BE2C (cell line): ENCODE results near the gene CSF2.

Experiments used
- DNase-seq: peaks from one replicate; pipeline ENCODE4 v3.0.0-alpha.2; 2020
- H3K27me3 ChIP-seq: fragments of 250-450 bp; sonication (Bioruptor Pico); 2 replicates; pipeline ENCODE4 v1.5.1; 2020; ENCODE audit warnings: mild to moderate bottlenecking
- H3K36me3 ChIP-seq: fragments of 250-450 bp; sonication (Bioruptor Pico); 2 replicates; pipeline ENCODE4 v1.5.1; 2020; ENCODE audit warnings: mild to moderate bottlenecking
- H3K4me1 ChIP-seq: fragments of 250-450 bp; sonication (Bioruptor Pico); 2 replicates; pipeline ENCODE4 v1.5.1; 2020
- H3K4me3 ChIP-seq: 2 replicates; pipeline ENCODE4 v1.5.1; 2011; ENCODE audit warnings: low read depth, low read length
- H3K9me3 ChIP-seq: fragments of 250-450 bp; sonication (Bioruptor Pico); 2 replicates; pipeline ENCODE4 v1.5.1; 2020
- TF ChIP-seq, protein P1 (sequence below): IDR thresholded peaks from 2 replicates; pipeline ENCODE4 v1.5.1; 2012; ENCODE audit warnings: mild to moderate bottlenecking, low read depth, low read length

Gene CSF2

GRCh38 chr5:132087176-132087575 is 13.6 kb downstream of the CSF2 start:
- Histone ChIP-seq H3K4me1 (peaks cover 41% of the 10 kb centered on the region), H3K4me3 (no peak overlapping the region), H3K9me3 (no peaks in the 10 kb centered on the region; the same call in 1 of the 2 replicates), H3K36me3 (no peaks in the 10 kb centered on the region), H3K27me3 (no peaks in the 10 kb centered on the region)
- TF ChIP-seq, protein P1, sequence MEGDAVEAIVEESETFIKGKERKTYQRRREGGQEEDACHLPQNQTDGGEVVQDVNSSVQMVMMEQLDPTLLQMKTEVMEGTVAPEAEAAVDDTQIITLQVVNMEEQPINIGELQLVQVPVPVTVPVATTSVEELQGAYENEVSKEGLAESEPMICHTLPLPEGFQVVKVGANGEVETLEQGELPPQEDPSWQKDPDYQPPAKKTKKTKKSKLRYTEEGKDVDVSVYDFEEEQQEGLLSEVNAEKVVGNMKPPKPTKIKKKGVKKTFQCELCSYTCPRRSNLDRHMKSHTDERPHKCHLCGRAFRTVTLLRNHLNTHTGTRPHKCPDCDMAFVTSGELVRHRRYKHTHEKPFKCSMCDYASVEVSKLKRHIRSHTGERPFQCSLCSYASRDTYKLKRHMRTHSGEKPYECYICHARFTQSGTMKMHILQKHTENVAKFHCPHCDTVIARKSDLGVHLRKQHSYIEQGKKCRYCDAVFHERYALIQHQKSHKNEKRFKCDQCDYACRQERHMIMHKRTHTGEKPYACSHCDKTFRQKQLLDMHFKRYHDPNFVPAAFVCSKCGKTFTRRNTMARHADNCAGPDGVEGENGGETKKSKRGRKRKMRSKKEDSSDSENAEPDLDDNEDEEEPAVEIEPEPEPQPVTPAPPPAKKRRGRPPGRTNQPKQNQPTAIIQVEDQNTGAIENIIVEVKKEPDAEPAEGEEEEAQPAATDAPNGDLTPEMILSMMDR = no peak
- DNase-seq = peak; percentile 68

GRCh38 chr5:132087661-132088060 is 14.1 kb downstream of the CSF2 start:
- TF ChIP-seq, protein P1 = no peak
- no peaks in the 10 kb centered on the region for H3K36me3 ChIP-seq
- DNase-seq = no peak
- no peak overlapping the region for H3K4me3 ChIP-seq
- no peaks in the 10 kb centered on the region; the same call in 1 of the 2 replicates for H3K9me3 ChIP-seq
- H3K4me1 ChIP-seq = peaks cover 41% of the 10 kb centered on the region
- no peaks in the 10 kb centered on the region for H3K27me3 ChIP-seq

DNA sequence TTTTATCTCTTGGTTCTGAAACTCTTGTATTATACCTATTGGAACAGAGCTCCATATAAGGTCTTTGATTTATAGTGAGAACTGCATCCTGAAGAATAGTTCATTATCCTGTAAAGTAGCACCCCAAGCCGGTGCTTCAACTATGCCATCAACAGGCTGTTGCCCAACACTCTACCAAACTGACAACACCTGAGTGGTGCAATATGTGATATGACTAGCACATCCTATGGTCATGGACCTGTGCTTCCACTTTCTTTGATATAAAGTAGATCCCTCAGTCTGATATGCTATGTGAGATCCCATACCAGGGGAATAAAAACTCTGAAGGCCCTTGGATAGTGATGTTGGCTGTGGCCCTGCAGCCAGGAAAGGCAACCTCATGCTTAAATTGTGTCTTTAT is 15.8 kb downstream of the CSF2 start:
- Histone ChIP-seq H3K4me1 (peaks cover 41% of the 10 kb centered on the region), H3K36me3 (no peaks in the 10 kb centered on the region), H3K9me3 (no peaks in the 10 kb centered on the region; the same call in 1 of the 2 replicates), H3K27me3 (no peaks in the 10 kb centered on the region), H3K4me3 (no peak overlapping the region)
- no peak for DNase-seq
- TF ChIP-seq, protein P1 = no peak

DNA sequence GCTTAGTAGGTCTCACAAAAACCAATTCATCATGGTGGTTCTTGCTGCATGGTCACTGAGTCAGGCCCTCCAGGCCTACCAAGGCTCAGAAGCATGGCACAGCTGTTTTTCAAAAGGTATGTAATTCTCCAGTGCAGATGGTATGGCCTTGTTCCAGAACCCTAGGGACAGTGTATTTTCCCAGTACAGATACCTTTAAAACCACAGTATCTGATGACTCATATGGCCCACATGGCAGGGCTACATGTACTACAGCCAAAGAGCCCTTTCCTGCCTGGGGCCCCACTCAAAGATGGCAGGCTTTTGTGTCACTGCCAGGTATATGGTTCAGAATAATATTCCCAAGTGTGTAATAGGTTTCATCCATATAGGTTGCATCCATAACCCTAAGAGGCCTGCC is 16.5 kb downstream of the CSF2 start:
- Histone ChIP-seq H3K4me3 (no peak overlapping the region), H3K4me1 (peaks cover 41% of the 10 kb centered on the region), H3K9me3 (no peaks in the 10 kb centered on the region; the same call in 1 of the 2 replicates), H3K36me3 (no peaks in the 10 kb centered on the region), H3K27me3 (no peaks in the 10 kb centered on the region)
- TF ChIP-seq, protein P1 = no peak
- peak; percentile 54 for DNase-seq

DNA sequence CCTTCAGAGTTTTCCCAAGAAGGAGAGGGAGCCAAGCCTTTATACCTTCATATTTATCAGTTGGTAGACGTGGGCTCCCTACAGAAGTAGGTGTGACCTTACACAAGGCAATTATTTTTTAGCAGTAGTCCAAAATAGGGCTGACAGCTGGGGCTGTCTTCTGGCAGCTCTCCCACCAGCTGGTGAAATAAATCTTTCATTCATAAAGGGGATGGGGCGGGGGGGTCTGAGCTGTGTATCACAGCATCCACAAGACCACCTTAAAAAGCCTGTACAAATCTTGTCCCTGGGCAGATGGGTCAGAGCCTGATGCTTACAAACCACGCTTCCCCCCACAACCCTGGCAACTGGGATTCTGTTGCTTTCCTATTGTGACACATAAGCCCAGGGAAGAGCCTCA is 19.7 kb downstream of the CSF2 start:
- no peak for DNase-seq
- Histone ChIP-seq H3K9me3 (no peaks in the 10 kb centered on the region; the same call in 1 of the 2 replicates), H3K36me3 (no peaks in the 10 kb centered on the region), H3K4me1 (peaks cover 16% of the 10 kb centered on the region), H3K27me3 (no peaks in the 10 kb centered on the region), H3K4me3 (no peak overlapping the region)
- TF ChIP-seq, protein P1 = no peak

DNA sequence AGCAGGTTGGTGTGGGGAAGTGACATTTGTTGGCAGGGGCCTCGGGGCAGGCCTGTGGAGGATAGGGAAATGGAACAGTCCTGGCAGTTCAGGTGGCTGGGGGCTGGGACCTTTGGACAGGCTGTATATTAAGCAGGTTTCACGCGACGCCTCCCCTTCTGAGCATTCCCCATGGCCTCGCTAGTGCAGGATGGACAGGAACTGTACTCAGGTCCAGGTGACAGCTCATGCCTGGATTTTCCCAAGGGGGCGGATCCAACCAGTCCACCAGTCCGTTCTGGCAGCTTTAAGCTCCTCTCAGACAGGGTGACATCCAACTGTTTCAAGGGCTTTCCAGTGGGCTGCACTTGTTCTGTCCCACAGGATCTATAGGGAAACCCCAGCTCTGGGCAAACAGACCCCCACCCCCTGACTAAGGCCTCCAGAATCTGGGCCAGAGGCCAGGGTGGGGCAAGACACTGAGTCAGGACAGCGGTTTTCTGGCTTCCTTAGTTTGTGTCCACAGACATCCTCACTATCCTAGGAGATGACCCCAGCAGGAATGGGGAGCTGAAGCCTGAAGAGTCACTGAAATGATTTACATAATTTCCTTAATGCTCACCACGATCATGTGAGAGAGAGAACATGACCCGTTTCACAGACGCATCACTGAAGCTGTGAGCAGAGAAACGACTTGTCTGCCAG is 20.9 kb downstream of the CSF2 start:
- no peak for DNase-seq

More for the DNA sequence above, 20.9 kb downstream of the CSF2 start:
- TF ChIP-seq, protein P1 = no peak
- Histone ChIP-seq H3K27me3 (no peaks in the 10 kb centered on the region), H3K4me1 (peaks cover 14% of the 10 kb centered on the region), H3K36me3 (no peaks in the 10 kb centered on the region), H3K4me3 (no peak overlapping the region), H3K9me3 (no peaks in the 10 kb centered on the region; the same call in 1 of the 2 replicates)
